GM12874 (cell line): Measurements from ENCODE around the gene DAW1.

Experiments
- TF ChIP-seq, protein P1 (sequence below): IDR thresholded peaks from 2 replicates; pipeline ENCODE4 v1.5.1; 2011; ENCODE audit warnings: low read depth, mild to moderate bottlenecking, control low read depth, low read length, moderate library complexity; ENCODE audit not compliant: insufficient read depth

DAW1 gene

DNA sequence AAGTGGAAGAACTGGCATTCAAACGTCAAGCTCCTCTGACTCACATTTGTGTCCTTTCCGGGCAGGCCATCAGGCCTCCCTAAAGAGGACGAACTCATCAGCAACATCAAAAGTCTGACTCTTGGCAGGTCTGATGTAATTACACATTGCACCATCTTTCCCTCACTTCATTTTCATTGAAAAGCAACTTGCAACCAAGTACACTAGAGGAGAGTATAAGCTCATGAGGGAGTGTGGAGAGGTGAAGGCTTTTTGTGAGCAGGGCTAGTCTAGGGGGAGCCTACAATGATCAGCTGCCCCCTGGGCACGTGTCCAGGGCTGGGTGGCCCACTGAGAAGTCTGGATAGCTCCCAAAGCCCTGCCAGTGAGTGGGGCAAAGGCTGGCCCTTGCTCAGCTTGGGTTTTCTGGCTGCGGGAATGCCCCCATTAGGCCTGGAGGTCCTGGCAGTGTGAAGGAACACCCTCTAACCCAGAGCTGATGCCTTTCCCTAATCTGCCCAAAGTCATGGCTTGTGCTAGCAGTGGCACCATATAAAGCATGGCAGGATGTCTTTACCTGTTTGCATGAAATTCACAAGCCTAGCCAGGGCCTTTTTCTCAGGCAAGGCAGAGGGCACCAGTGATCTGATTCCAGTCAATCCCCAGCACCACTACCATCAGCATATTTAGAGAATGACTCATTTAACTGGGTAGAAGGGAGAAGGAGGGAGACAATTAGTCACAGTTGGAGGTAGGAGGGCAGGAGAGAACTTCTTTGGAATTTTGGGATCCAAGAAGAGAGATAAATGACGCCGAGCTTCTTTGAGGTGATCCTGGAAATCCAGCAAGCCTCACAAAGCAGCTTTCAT lies 8.5 kb upstream of the DAW1 start:
- TF ChIP-seq, protein P1, sequence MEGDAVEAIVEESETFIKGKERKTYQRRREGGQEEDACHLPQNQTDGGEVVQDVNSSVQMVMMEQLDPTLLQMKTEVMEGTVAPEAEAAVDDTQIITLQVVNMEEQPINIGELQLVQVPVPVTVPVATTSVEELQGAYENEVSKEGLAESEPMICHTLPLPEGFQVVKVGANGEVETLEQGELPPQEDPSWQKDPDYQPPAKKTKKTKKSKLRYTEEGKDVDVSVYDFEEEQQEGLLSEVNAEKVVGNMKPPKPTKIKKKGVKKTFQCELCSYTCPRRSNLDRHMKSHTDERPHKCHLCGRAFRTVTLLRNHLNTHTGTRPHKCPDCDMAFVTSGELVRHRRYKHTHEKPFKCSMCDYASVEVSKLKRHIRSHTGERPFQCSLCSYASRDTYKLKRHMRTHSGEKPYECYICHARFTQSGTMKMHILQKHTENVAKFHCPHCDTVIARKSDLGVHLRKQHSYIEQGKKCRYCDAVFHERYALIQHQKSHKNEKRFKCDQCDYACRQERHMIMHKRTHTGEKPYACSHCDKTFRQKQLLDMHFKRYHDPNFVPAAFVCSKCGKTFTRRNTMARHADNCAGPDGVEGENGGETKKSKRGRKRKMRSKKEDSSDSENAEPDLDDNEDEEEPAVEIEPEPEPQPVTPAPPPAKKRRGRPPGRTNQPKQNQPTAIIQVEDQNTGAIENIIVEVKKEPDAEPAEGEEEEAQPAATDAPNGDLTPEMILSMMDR, result no peak

DNA sequence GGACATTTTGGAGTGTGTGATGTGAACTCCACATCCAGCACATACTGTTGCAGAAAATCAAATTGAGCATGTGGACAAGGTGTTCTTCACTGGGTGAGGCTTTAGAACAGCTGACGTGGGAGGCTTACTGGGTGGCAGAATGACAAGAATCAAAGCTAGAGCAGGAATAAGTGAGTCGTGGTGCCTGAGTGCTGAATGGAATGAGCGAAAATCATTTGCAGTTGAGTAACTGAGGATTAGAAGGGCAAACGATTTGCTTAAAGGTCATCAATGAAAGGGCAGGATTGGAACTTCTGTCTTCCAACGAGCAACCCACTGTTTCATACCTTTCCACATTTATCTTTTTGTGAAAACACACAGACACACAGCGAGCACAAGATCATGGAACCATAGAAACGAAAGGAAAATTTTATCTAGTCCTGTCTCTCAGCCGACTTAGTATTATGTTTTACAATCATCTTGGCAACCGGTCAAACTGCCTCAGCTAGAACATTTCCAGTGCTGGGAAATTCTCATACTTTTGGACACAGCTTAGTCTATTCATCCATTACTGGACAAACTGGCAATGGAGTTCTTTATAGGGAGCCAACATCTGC lies 7.2 kb upstream of the DAW1 start:
- TF ChIP-seq, protein P1, result no peak

DNA sequence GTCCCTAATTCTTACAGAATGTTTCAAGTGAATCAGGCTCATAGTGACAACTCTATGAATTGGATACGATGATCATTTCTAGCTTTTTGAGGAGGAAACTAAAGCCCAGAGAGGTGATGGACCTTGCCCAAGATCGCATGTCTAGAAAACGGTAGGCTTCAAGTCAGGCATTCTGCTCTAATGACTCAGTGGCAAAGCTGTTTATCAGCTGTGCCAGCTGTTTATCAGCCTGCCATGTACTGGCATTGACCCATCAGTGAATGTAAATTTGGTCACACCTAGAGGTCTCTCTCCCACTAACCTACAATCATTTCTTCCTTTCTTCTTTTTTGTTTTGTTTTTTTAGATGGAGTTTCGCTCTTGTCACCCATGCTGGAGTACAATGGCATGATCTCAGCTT lies 6.1 kb upstream of the DAW1 start:
- TF ChIP-seq, protein P1, result no peak

DNA sequence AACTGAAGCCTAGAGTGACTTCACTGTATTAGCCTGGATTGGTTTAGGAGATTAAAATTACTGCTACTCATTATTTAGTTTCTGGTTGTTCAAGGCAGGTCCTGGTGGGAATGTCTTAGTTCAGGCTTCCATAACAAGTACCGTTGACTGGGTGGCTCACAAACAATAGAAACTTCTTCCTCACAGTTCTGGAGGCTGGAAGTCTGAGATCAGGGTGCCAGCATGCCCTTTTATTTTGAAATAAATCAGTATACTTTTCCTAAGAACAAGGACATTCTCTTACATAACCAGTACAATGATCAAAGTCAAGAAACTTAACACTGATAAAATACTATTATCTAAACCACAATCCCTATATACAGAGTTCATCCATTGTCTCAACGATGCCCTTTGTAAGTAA lies 4.0 kb upstream of the DAW1 start:
- TF ChIP-seq, protein P1, result no peak

DNA sequence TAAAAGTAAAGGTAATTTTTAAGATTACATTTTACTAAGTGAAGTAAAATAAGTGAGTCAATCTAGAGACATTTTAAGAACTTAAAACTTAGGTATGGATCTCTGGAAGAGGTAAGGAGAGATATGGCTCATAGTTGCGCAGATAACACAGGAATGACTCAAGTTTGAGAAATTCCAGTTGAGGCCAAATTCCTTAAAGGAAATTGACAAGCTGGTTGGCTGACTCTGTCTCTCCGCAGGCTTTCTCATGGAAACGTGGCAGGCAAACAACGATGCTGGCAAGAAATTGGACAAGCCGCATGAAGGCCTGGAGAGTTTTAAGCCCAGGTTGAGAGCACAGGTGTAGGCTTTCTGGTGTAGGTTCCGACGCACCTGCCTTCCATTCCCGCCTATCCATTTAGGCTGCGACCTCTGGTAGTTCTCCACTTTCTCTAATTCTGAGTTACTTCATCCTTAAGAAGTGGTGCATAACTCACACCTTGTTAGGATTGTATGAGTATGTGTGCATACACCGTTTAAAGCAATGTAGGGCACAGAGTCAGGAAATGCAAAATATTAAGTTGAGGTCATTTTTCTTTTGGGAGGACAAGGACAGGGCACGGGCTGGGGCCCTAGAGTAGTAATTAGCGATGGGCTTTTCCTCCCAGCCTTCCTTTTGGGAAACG lies 589 bp upstream of the DAW1 start:
- TF ChIP-seq, protein P1, result no peak

DNA sequence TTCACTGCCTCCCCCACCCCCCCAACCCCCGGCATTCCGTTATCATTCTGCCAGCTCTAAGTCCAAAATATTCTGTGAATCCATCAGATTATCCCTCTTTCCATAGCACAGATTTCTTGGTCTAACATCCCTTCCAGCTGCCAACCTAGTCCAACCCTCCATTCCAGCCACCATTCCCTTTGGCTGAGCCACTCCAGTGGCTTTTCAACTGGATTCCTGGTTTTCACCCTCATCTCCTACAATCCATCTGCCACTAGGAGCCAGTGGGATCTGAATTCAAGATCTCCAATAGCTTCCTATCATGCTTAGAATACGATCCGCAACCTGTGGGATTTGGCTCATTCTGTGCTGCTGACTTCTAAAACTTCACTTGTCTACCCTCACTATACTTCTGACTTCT lies 1.2 kb downstream of the DAW1 start:
- TF ChIP-seq, protein P1, result no peak

DNA sequence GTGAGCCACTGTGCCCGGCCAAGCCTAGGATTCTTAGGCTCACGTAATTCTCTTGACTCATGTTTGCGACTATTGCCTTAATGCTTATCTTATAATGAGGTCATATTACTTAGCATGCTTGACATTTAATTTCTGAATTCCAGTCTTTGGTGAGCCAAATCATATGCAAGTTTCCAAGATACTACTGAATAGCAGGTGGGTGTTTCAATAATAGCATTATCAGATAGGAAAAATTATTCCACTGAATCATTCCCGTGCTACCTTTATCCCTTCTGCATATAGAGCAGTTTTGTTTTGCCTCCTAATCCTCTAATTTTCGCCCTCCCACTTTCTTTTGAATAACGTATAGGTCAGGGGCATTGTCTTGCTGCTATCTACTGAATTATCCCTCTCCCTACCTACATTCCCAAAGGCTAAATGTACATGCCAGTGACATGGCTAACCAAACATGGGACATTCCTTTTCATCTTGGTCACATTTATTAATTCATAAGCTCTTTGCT lies 4.9 kb downstream of the DAW1 start:
- TF ChIP-seq, protein P1, result no peak
